OCI-LY3 (cell line): ENCODE results near the gene COL6A3.

Source experiments
- CTCF ChIP-seq: fragments of 200-600, 300-600 bp; sonication (generic); IDR thresholded peaks from 2 replicates; pipeline ENCODE4 v1.5.1; 2014; ENCODE audit warnings: antibody characterized with exemption, low read length, low read depth
- EZH2phosphoT487 ChIP-seq: fragments of 200-600 bp; shearing (Covaris generic); IDR thresholded peaks from 2 replicates; pipeline ENCODE4 v1.6.1; 2018; ENCODE audit warnings: antibody characterized with exemption, mixed run types, low read depth

GRCh38 chr2:237291138-237291792 lies 122.7 kb downstream of the COL6A3 start:
- TF ChIP-seq CTCF (no peak), EZH2phosphoT487 (no peak)
